Measurements from ENCODE around the gene FGF13.

The FGF13 gene

DNA sequence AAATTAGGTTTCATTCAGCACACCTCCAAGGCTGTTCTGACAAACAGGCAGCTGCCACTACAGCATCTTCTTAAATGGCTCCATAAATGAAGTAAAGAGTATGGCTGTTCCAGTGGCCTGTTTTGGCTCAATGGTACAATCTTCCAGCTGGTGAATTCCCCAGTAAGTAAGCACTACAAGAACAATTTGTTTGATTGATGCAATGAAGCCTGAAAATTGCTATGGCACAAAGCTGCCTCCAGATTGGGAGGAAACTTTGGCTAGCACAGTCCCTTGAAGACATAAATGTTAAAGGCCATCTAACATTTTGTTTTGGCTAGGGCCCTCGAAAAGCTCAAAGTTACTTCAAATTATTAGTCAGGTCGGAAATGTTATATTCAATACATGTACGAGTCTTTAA is 47.5 kb downstream of the FGF13 start:
- no peak for DNase-seq (ENCODE audit: low read depth)

DNA sequence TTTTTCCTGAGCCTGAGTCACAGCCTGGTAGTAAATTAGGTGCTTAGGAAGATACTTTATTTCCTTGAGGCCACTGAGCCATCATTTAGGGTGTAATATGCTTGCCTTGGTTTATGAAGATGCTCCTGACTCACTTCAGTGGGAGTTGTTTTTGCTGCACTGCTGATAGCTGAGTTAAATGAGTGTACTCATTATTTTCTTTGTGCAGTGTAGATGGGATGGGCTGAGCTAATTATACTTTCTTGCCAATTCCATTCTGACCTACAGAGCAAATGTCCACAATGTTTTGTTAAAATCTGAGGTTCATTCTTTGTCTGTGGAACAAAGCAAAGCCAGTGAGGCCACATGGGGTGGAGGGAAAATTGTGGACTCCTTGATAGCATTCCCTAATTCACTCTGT is 60.0 kb downstream of the FGF13 start:
- DNase-seq (ENCODE audit: low read depth) = no peak

DNA sequence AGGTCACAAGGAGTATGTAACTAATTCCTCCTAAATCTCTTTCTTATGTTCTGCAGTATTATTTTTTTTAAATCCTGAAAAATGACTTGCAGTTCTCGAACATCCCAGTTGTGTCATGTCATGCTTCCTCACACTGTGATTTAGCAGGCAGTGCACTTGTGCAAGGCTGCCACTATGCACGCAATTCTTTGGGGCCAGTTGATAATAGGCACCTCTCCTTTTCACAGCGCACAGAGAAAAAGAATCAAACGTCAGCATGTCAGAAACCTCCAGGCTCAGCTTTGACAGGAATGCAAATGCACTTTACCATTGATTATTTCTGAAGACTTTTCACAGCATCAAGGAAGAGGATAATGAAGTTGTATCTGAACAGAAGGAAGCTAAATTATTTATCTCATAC is 62.9 kb downstream of the FGF13 start:
- DNase-seq (ENCODE audit: low read depth) = no peak

DNA sequence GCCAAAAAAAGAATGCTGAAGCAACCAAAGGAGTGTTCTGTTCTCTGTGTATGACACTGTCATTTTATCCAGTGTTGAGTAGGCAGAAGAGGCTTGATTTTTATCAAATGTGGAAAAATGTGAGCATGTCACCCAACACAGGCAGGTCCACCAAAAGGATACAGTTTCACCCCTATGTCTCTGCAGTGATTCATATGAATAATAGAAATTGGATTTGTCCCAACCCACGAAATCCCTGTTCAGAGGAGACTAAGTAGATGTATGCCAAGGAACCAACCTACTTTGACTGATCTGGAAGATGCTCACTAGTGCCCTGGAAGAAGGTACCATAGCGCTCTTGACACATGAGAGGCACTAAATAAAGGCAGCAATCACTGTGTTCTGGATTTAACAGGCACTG is 72.5 kb downstream of the FGF13 start:
- DNase-seq (ENCODE audit: low read depth) = no peak
